Measurements from ENCODE around the gene CNOT2. TPM values are rescaled to one million over a fixed set of nuclear protein-coding genes. Genes with fewer than 3 reads are reported as not detected.

CNOT2 gene
- total RNA-seq (2022; extraction: Qiagen RNA extraction), result 25.7 to 51.3 TPM (median 31.0 TPM) in 5 replicates

DNA sequence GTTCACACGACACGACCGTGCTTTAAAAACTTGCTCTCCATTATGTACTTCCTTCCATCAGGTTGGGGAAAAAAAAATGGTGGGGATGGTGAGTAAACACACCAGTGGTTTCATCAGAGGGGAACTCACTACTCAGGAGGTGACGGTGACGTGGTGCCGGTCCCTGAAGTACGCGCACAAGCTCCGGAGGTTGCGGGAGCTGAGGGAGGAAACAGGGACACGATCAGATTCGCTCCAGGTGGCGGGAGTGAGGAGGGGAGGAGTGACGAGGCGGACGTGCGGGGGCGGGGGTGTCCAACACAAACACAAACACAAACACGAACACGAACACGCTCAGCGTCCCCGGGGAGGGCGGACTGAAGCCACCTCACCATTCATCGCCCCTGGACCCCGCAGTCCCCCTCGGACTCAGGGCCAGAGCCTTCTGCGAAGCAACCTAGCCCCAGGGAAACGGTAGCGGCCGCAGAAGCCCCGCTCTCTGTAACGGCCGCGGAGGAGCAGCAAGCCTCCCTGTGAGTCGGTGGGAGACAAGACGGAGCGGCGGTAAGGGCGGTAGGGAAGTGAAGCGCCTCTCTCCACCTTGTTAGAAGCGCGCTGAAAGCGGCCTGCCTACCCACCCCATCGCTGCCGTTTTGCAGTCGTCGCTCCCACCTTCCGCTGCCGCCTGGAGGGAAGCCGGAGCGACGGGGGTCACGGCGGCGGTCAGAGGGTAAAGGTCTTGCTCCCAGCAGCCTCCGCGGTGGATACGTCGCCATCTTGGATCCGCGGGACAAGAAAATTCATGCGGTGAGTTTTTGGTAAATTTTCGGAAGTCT lies at the start of gene CNOT2:
Gene CNOT2, plus strand, starts transcription at position 739 of the 815 bp plus-strand sequence. CDS start 34,794 bp downstream, outside the sequence.

DNA sequence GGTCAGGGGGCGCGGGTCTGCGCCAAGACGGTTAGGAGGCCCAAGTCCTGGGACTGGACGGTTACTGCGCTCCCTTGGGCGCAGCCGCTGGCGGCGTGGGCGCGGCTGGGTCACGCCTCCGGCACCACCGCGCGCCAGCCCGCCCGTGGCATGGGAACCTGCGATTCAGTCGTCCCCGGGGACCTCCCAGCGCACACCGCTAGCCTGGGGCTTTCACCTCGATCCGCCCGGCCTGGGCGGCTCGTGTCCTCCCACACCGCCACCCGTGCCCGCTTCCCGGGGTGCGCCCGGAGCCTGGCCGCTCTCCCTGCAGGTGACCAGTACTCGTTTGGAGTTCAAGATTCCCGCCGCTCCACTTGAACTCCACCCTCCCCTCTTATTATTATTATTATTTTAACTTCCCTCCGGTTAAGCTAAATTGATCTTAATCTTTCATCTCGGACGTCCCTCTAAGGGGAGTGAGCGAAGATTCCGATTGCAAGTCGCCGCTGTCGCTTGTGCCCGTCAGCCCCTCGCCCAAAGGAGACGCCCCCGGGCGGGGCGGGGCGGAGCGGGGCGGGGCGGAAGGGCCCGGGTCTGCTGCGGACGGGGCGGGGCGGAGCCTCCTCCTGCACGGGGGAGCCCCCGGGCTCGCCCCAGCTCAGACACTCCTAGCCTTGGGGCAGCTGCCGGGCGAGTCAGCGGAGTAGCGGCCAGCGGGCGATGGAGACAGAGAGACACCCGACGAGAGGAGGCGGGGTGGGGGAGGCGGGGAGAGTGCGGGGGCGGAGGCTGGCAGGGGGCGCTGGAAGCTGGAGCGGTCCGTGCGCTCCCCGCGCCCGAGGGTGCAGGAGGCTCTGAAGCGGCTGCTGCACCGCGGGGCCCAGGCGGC lies 122.7 kb downstream of the CNOT2 start, which contains the start of gene KCNMB4:
Gene KCNMB4, plus strand, starts transcription at position 643 of the 871 bp plus-strand sequence. CDS start 445 bp downstream, outside the sequence.

Other genes starting within 250 kb of the CNOT2 start
- 0.28 to 0.49 TPM (median 0.34 TPM) in 5 replicates for gene KCNMB4, start 122.9 kb downstream of the CNOT2 start, total RNA-seq (2022; extraction: Qiagen RNA extraction)

All from A549 treated with AZD2906 at 1 μM for 4 hours (cell line).